ENCODE measurements around the gene G6PC3. TPM values are rescaled to one million over a fixed set of nuclear protein-coding genes. Genes with fewer than 3 reads are reported as not detected.

The G6PC3 gene
- total RNA-seq, 2 donors from 2014 or later: 88.8 to 129 TPM

DNA sequence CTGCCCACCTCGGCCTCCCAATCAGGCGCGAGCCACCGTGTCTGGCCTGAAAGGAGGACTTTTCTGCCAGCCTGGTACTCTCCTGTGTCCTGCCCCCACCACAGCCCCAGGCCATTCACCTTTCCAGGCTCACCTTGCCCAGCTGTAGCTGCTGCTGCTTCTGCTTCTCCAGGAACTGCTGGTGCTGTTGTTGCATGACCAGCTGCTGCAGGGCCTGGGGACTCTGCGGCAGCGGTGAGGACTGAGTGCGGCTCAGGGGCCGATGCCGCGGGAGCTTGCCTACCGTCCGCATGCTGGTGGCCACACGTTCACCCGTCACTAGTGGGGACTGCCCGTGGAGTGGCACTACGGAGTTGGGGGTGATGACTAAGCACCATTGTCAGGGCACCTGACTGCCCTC is 17.7 kb downstream of the G6PC3 start:
- H3K9ac ChIP-seq (ENCODE audit: extremely low read depth, low read length, poor library complexity, severe bottlenecking): no peak overlapping the region

DNA sequence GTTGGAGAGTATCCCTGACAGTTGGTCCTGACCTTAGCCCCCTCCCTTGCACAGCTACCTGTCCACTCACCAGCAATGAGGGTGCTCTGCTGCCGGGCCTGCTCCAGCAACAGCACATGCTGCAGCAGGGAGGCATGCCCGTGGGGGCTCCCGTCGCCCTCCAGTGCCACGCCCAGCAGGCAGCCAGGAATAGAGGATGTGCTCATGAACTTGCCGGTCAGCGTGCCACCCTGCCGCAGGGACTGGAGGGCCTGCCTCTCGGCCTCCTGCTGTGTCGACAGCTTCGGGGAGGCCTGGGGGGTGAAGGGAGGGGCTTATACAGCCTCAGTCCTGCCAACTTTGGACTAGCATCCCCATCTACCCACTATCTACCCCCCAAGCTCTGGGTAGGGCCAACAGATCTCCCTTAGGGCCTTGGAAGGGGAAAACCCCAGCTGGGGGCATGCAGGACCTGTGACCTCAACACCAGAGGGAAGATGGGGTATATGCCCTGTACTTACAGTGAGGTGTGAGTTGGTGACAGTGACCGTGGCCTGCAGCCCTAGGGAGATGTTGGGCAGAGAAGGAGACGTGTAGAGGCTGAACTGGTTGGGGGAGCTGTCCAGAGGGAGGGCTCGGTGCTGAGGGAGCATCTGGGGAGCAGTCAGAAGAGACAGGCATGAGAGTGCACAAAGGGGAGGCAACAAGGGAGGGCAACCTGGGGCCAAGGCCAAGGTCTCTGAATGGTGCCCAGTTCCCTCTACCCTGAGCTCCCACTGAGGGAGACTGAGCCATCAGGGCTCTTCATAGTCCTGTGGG is 20.9 kb downstream of the G6PC3 start:
- DNase-seq: no peak
- 89 to 96% methylated on average over 10 to 14 of the region's 14 CpGs for WGBS, 2 experiments (ENCODE audit: insufficient coverage in 1 of 2, insufficient read length in 1 of 2)
- H3K27me3 ChIP-seq (ENCODE audit: control insufficient read depth, insufficient read depth, low read length, poor library complexity, severe bottlenecking): no peaks in the 10 kb centered on the region
- H3K27ac ChIP-seq (ENCODE audit: low read depth, low read length): no peak overlapping the region
- Mint-ChIP-seq H3K9me3 (no peaks in the 10 kb centered on the region), H3K4me1 (peaks cover 14% of the 10 kb centered on the region), H3K27me3 (ENCODE audit: insufficient read depth) (no peaks in the 10 kb centered on the region), H3K36me3 (ENCODE audit: low read depth) (peaks cover 27% of the 10 kb centered on the region), H3K4me3 (no peak overlapping the region), H3K27ac (no peak overlapping the region)
- no peak overlapping the region for H3K4me3 ChIP-seq (ENCODE audit: low read length)
- H3K9me3 ChIP-seq (ENCODE audit: control insufficient read depth, low read length): no peaks in the 10 kb centered on the region
- peaks cover 6% of the 10 kb centered on the region for H3K4me1 ChIP-seq (ENCODE audit: control insufficient read depth, insufficient read depth, low read length)
- H3K9ac ChIP-seq (ENCODE audit: extremely low read depth, low read length, poor library complexity, severe bottlenecking): no peak overlapping the region
- H3K36me3 ChIP-seq (ENCODE audit: control insufficient read depth, insufficient read depth, low read length): peaks cover 33% of the 10 kb centered on the region
- TF ChIP-seq, protein P1, sequence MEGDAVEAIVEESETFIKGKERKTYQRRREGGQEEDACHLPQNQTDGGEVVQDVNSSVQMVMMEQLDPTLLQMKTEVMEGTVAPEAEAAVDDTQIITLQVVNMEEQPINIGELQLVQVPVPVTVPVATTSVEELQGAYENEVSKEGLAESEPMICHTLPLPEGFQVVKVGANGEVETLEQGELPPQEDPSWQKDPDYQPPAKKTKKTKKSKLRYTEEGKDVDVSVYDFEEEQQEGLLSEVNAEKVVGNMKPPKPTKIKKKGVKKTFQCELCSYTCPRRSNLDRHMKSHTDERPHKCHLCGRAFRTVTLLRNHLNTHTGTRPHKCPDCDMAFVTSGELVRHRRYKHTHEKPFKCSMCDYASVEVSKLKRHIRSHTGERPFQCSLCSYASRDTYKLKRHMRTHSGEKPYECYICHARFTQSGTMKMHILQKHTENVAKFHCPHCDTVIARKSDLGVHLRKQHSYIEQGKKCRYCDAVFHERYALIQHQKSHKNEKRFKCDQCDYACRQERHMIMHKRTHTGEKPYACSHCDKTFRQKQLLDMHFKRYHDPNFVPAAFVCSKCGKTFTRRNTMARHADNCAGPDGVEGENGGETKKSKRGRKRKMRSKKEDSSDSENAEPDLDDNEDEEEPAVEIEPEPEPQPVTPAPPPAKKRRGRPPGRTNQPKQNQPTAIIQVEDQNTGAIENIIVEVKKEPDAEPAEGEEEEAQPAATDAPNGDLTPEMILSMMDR (conservative IDR thresholded peaks at IDR 0.05): no peak

More for the DNA sequence above, 17.7 kb downstream of the G6PC3 start:
- peak overlapping the region; percentile 39 for H3K27ac Mint-ChIP-seq
- no peak overlapping the region for H3K4me3 Mint-ChIP-seq
- TF ChIP-seq, protein P1 (conservative IDR thresholded peaks at IDR 0.05): no peak
- no peak for DNase-seq
- Histone ChIP-seq H3K27ac (ENCODE audit: low read depth, low read length) (no peak overlapping the region), H3K4me1 (ENCODE audit: control insufficient read depth, insufficient read depth, low read length) (peaks cover 6% of the 10 kb centered on the region), H3K9me3 (ENCODE audit: control insufficient read depth, low read length) (no peaks in the 10 kb centered on the region), H3K36me3 (ENCODE audit: control insufficient read depth, insufficient read depth, low read length) (peaks cover 51% of the 10 kb centered on the region), H3K4me3 (ENCODE audit: low read length) (no peak overlapping the region), H3K27me3 (ENCODE audit: control insufficient read depth, insufficient read depth, low read length, poor library complexity, severe bottlenecking) (no peaks in the 10 kb centered on the region)
- WGBS, 2 experiments (ENCODE audit: insufficient coverage in 1 of 2, insufficient read length in 1 of 2): 91 to 92% methylated on average over 8 to 16 of the region's 16 CpGs
- H3K27me3 Mint-ChIP-seq (ENCODE audit: insufficient read depth): no peaks in the 10 kb centered on the region
- H3K4me1 Mint-ChIP-seq: peaks cover 21% of the 10 kb centered on the region
- H3K9me3 Mint-ChIP-seq: no peaks in the 10 kb centered on the region
- peaks cover 45% of the 10 kb centered on the region for H3K36me3 Mint-ChIP-seq (ENCODE audit: low read depth)

DNA sequence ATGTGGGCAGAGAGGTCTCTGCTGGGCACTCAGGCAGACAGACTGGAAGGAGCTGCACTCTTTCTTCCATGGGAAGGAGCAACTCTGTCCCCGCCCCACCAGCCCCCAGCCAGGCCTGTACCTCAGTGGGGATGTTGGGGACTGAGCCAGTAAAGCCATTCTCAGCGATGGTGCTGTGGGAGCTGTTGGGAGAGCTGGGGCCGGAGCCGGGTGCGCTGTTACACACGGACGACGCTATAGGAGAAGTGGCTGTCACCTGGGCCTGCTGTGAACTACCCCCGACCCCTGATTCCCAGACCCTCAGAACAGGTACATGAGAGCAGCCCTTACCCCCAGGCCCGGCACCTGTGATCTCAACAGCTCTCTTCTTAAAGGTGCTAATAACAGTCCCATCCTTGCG is 21.5 kb downstream of the G6PC3 start:
- DNase-seq: no peak
- Mint-ChIP-seq H3K4me3 (no peak overlapping the region), H3K27ac (no peak overlapping the region), H3K4me1 (peaks cover 12% of the 10 kb centered on the region), H3K9me3 (no peaks in the 10 kb centered on the region), H3K27me3 (ENCODE audit: insufficient read depth) (no peaks in the 10 kb centered on the region), H3K36me3 (ENCODE audit: low read depth) (peaks cover 27% of the 10 kb centered on the region)
- Histone ChIP-seq H3K36me3 (ENCODE audit: control insufficient read depth, insufficient read depth, low read length) (peaks cover 31% of the 10 kb centered on the region), H3K27me3 (ENCODE audit: control insufficient read depth, insufficient read depth, low read length, poor library complexity, severe bottlenecking) (no peaks in the 10 kb centered on the region), H3K9me3 (ENCODE audit: control insufficient read depth, low read length) (no peaks in the 10 kb centered on the region), H3K9ac (ENCODE audit: extremely low read depth, low read length, poor library complexity, severe bottlenecking) (no peak overlapping the region), H3K27ac (ENCODE audit: low read depth, low read length) (no peak overlapping the region), H3K4me1 (ENCODE audit: control insufficient read depth, insufficient read depth, low read length) (peaks cover 7% of the 10 kb centered on the region), H3K4me3 (ENCODE audit: low read length) (no peak overlapping the region)
- TF ChIP-seq, protein P1 (conservative IDR thresholded peaks at IDR 0.05): no peak
- WGBS, 2 experiments (ENCODE audit: insufficient coverage in 1 of 2, insufficient read length in 1 of 2): 95 to 97% methylated on average over 11 of the region's 11 CpGs
